ENCODE results near the gene IFNAR1.

The IFNAR1 gene

DNA sequence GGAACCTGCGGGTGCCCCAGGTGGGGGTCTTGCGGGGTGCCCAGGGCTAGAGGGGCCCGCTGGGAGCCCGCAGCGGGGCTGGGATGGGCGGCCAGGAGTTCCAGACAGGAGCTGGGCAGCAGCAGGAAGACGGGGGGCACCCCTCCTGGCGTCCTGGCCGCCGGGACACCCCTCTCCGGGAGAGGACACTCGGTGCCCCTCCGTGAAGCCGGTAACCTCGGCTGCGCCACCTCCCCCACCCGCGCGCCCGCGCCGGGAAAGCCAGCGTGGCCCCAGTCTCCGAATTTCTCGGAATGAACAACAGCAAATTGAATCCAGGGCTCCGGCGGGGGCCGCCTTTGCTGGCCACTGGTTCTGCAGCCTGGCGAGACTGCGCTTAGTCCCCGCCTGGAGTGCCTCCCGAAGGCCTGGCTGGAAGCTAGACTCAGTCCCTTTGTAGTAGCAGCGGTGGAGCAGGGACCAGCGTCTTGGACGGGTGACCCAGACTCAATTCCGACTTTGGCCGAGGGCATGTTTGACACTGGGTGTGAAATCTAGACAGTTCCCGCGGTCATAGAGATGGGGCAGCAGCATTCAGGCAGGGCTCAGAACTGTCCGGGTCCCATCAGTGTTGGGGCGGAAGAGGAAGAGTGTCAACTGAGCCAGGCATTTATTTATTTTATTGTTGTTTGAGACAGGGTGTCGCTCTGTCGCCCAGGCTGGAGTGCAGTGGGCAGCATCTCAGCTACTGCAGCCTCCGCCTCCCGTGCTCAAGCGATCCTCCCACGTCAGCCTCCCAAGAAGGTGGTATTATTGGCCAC lies 79.2 kb downstream of the IFNAR1 start:
- no peak for DNase-seq

DNA sequence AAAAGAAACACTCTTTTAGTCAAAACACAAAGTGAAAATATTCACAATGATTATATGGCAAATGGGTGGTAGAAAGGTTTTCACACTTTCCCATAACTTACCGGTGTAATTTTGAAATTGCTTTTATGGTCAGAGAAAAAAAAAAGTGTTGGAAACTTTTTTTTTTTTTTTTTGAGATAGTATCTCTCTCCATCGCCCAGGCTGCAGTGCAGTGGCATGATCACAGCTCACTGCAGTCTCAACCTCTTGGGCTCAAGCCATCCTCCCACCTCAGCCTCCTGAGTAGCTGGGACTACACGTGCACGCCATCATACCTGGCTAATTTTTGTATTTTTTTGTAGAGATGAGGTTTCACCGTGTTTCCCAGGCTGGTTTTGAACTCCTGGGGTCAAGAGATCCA lies 81.7 kb downstream of the IFNAR1 start:
- DNase-seq, result no peak

All from central memory CD4-positive, alpha-beta T cell (primary cell).